ENCODE data around the gene CDK6.

Gene CDK6

DNA sequence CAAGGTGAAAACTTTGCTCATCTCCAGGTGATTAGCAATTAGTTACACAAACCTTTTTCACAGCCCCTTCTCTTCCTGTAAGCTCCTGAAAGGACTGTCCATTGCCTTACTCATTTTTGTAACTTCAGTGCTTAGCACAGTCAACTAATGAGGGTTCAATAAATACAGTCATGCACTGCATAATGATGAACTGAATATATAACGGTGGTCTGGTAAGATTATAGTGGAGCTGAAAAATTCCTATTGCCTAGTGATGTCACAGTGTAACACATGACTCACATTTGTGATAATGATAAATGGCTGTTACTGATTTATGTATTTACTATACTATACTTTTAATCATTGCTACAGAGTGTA, 233.3 kb downstream of the CDK6 start:
- DNase-seq (ENCODE audit: extremely low spot score) = no peak
- TF ChIP-seq, protein P1, sequence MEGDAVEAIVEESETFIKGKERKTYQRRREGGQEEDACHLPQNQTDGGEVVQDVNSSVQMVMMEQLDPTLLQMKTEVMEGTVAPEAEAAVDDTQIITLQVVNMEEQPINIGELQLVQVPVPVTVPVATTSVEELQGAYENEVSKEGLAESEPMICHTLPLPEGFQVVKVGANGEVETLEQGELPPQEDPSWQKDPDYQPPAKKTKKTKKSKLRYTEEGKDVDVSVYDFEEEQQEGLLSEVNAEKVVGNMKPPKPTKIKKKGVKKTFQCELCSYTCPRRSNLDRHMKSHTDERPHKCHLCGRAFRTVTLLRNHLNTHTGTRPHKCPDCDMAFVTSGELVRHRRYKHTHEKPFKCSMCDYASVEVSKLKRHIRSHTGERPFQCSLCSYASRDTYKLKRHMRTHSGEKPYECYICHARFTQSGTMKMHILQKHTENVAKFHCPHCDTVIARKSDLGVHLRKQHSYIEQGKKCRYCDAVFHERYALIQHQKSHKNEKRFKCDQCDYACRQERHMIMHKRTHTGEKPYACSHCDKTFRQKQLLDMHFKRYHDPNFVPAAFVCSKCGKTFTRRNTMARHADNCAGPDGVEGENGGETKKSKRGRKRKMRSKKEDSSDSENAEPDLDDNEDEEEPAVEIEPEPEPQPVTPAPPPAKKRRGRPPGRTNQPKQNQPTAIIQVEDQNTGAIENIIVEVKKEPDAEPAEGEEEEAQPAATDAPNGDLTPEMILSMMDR (IDR thresholded peaks at IDR 0.05; ENCODE audit: control extremely low read depth, extremely low read depth, low read depth, missing control alignments) = no peak
- POLR2A ChIA-PET = no interaction called here
- CTCF ChIA-PET = interaction anchor here (0.9 to 4.2 kb wide), 7 partner anchors 8 to 32 kb away, joined by 3 to 18 read pairs (median 6); partner anchors contain the start of gene FAM133B

DNA sequence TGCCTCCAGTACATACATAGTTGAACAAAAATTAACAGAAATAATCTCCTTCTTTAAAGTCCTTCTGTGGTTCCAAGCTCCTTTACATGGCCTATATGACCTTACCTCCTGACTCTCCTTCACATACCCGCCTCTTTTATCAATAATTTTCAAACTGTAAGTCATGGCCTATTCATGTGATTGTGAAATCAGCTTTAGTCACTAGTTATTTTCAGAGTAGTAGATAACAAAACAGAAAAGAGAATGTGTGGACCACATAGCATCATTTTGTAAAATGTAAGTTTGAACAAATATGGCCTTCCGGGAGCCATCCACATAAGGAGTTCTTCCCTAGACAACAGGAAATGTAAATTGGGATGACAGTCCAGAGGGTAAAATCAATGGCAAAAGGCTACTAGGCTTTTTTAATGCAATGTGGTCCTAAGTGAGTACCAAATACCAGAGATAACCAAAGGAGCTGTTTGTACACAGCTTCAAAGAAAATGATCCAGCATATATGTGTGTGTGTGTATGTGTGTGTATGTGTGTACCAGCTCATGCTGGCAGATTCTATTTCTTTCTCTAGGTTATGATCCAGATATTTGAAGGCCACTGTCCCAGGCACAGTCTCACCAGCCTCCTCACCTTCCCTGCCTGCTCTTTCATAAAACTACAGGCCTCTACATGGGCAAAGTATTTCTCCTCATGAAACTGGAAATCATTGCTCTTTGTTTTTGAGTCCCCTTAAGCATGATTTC, 233.9 kb downstream of the CDK6 start:
- CTCF ChIA-PET = interaction anchor here (0.7 to 4.2 kb wide), 9 partner anchors 8 to 33 kb away, joined by 3 to 18 read pairs (median 6); partner anchors contain the start of gene FAM133B
- no peak for DNase-seq (ENCODE audit: extremely low spot score)
- POLR2A ChIA-PET = no interaction called here
- TF ChIP-seq, protein P1 (IDR thresholded peaks at IDR 0.05; ENCODE audit: control extremely low read depth, extremely low read depth, low read depth, missing control alignments) = no peak

DNA sequence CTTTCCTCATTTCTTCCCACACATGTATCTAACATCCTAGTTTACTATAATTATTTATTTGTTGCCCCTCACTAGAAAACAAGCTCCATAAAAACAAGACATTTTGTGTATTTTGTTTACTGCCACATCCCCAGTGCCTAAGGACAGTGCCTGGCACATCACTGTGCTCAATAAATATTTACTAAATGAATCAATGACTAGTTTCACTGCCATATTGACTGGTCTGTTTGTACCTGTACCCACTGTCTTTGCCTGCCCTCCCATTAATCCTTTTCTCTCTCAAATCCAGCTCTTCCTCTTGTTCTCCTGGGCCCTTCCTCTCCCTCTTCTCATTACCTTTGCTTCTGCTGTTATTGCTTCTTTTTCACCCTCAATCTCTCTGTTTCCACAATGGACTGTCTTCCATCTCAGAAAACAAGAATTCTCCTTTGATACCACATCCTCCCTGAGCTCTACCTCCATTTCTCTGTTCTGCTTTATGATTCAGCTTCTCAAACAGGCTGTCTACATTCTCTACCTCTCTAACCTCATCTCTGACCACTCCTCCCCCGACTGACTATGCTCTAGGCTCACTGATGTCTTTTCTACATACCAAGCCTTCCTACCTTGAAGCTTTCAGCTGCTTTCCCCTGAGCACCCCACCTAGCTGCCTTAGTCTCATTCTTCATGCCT, 237.9 kb downstream of the CDK6 start:
- POLR2A ChIA-PET = no interaction called here
- CTCF ChIA-PET = interaction anchor here (1.3 to 2.4 kb wide), 5 partner anchors 8 to 22 kb away, joined by 3 to 8 read pairs (median 4); partner anchors contain the start of gene FAM133B

DNA sequence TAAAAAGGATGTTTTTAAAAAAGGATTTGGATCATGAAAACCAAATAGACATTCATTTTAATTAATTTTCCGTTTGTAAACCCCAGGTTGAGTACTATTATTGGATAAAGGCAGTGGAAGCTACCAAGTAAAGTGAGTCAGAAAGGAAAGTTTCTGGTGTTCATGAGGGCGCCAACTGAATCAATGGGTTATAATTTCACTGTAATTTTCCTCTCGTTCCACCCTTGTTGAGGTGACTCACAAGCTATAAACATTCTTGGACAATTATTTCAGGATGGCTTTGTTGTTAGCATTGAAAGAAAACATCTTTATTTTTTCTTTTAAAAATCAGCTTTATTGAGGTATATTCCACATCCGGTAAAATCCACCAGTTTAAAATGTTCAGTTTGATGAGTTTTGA, 241.1 kb downstream of the CDK6 start:
- DNase-seq (ENCODE audit: extremely low spot score) = no peak
- POLR2A ChIA-PET = interaction anchor here (0.5 kb wide), 1 partner anchor 17 kb away, joined by 5 read pairs; no protein-coding TSS in a partner anchor
- TF ChIP-seq, protein P1 (IDR thresholded peaks at IDR 0.05; ENCODE audit: control extremely low read depth, extremely low read depth, low read depth, missing control alignments) = no peak
- CTCF ChIA-PET = interaction anchor here (0.9 to 2.5 kb wide), 4 partner anchors 8 to 238 kb away, joined by 3 to 6 read pairs (median 4); no protein-coding TSS in a partner anchor

More for the DNA sequence above, 237.9 kb downstream of the CDK6 start:
- DNase-seq (ENCODE audit: extremely low spot score) = no peak
- TF ChIP-seq, protein P1 (IDR thresholded peaks at IDR 0.05; ENCODE audit: control extremely low read depth, extremely low read depth, low read depth, missing control alignments) = no peak

DNA sequence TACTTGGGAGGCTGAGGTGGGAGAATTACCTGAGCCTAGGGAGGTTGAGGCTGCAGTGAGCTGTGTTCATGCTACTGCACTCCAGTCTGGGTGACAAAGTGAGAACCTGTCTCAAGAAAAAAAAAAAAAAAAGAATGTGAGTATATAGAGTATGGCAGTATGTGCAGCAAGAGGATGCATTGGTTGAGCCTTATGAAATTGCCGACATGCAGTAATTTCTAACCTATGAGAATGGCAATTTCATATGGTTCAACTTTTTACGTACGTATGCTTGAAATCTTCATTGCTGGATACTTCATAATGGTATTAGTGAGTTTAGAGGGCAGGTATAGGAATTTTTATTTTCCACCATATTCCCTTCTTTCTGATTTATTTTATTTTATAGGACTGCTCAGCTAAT, 241.6 kb downstream of the CDK6 start:
- ChIA-PET POLR2A (interaction anchor here (0.5 kb wide), 1 partner anchor 16 kb away, joined by 5 read pairs; no protein-coding TSS in a partner anchor), CTCF (interaction anchor here (1.0 to 2.5 kb wide), 4 partner anchors 8 to 238 kb away, joined by 3 to 6 read pairs (median 4); no protein-coding TSS in a partner anchor)
- TF ChIP-seq, protein P1 (IDR thresholded peaks at IDR 0.05; ENCODE audit: control extremely low read depth, extremely low read depth, low read depth, missing control alignments) = no peak
- no peak for DNase-seq (ENCODE audit: extremely low spot score)

DNA sequence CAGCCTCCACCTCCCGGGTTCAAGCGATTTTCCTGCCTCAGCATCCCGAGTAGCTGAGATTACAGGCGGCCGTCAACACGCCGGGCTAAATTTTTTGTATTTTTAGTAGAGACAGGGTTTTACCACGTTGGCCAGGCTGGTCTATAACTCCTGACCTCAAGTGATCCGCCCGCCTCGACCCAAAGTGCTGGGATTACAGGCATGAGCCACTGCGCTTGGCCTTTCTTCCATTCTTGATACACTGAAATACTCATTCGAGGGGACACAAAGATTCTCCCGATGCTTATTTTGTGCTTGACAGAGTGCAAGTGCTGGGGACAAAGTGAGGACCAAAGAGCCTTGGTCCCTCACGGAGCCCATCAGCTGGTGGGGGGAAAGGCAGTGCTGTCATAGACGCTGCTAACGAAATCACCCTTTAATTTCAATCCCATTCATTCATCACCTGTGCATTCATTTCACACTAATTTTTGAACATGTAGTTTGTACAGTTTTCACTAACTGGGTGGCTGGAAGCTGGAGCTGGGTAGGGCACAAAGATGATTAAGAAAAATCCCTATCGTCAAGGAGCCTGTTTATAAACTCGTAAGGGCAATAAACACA, 245.6 kb downstream of the CDK6 start:
- POLR2A ChIA-PET = no interaction called here
- TF ChIP-seq, protein P1 (IDR thresholded peaks at IDR 0.05; ENCODE audit: control extremely low read depth, extremely low read depth, low read depth, missing control alignments) = no peak
- CTCF ChIA-PET = interaction anchor here (0.8 to 4.1 kb wide), 19 partner anchors 8 to 226 kb away, joined by 3 to 33 read pairs (median 4); no protein-coding TSS in a partner anchor
- DNase-seq (ENCODE audit: extremely low spot score) = no peak

Measured in GM10248 (cell line).